CD4-positive, alpha-beta T cell treated with Interleukin-15 for 4 hours (primary cell): Measurements from ENCODE around the gene CDK15.

ENCODE experiments used
- DNase-seq: peaks from one replicate; pipeline ENCODE4 v3.0.0-alpha.2; 2020; ENCODE audit warnings: low spot score

The CDK15 gene

DNA sequence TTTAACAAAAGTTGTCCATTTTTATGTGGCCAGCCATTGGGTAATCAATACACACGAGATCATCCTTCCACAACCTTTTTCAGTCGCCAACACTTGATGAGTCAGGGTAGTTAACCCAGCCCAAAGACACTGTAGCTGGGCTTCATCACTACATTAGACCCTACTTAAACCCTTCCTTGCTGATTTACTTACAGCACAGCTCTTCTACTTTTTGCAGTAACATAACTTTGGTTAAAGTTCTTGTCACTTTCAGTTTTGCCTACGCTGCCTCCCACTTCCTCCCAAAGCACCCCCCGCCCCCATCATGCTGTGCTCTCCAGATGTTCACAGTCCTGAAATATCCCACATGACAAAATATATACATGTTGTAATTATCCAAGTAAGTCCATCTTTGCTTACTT lies 103.6 kb downstream of the CDK15 start:
- no peak for DNase-seq

GRCh38 chr2:201911372-201911771 lies 105.0 kb downstream of the CDK15 start:
- DNase-seq: no peak

DNA sequence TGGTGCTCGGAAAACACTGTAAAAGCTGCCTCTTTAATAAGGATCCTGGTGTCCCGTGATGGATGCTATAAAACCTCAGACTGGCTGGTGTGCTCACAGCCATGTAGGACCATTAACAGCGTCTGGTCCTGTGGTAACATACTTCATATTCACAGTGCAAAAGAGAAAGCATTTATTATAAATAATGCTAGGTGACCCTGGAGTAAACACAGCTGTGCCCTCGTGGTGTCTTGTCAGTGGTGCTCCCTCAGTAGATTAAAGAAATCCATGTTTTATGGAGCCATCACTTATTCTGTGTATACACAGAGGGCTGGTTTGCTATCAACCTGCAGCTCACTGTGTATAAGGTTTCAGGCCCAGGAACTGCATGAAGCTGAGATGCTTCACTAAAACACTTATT lies 106.9 kb downstream of the CDK15 start:
- DNase-seq: no peak

DNA sequence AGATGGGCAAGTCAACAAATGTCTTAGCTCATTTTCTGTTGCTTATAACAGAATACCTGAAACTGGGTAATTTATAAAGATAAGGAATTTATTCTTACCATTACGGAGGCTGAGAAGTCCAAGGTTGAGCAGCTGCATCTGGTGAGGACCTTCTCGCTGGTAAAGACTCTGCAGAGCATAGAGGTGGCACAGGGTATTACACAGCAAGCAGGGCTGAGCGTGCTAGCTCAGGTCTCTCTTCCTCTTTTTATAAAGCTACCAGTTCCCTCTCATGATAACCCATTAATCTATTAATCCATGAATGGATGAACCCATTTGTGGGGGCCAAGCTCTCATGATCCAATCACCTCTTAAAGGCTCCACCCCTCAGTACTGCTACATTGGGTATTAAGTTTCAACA lies 109.1 kb downstream of the CDK15 start:
- DNase-seq: no peak

DNA sequence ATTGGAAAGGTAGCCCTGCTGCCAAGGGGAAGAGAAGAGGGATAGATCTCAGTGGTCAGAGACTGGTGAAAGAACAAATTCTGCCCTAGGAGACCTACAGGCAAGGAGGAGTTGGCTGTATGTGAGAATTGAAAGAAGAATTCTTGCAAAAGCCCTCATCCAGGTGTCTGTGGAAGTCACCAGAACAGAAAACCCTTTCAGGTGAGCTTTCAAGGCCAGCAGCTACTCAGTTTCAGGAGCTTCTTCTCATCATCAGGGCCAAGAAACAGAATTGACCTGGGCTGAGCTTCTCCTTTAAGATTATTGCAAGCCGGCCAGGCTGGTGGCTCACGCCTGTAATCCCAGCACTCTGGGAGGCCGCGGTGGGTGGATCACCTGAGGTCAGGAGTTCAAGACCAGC lies 110.2 kb downstream of the CDK15 start:
- DNase-seq: no peak

GRCh38 chr2:201918616-201919307 lies 112.4 kb downstream of the CDK15 start:
- no peak for DNase-seq

GRCh38 chr2:201919308-201919634 lies 112.9 kb downstream of the CDK15 start:
- DNase-seq: no peak

GRCh38 chr2:201923436-201924328 lies 117.3 kb downstream of the CDK15 start:
- no peak for DNase-seq

DNA sequence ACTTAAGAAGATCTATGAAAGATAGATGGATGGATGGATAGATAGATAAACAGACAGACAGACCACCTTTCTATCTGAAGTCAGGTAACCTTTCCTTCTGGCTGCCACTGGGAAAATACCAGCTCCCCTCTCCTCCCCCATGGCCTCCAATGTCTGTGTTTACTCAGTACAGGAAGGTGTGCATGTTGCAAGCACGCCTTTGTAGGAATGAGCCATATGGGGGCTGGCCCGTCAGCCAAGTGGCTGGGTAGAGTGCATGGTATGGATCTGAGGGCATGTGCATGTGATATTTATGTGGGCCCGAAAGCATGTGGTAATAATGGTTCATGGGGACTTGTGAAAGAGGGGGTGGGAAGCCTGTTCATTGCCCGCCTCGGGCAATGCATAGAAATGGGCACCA lies 118.1 kb downstream of the CDK15 start:
- no peak for DNase-seq

- DNase-seq: no peak
These were observed 118.7 kb downstream of the CDK15 start for GRCh38 chr2:201925056-201925455.

DNA sequence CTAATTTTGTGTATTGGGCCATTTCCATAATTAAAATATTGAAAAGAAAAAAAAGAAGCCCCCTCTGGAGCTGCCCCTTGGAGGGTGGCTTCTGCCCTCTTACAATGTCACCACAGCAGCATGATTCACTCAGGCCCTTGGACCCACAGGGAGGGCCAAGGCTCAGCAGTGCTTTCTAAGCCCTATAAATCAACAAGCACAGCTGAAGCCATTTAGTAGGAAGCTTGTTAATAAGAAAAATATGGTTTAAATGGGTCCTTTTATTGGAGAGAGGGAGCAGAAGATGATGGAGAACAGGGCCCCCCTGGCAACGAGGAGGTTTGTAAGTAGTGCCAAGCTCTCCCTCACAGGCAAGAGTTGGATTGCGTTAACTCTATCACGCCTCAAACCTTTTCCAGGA lies 119.7 kb downstream of the CDK15 start:
- DNase-seq: no peak

- DNase-seq: no peak
These were observed 122.0 kb downstream of the CDK15 start for GRCh38 chr2:201928363-201928762.

DNA sequence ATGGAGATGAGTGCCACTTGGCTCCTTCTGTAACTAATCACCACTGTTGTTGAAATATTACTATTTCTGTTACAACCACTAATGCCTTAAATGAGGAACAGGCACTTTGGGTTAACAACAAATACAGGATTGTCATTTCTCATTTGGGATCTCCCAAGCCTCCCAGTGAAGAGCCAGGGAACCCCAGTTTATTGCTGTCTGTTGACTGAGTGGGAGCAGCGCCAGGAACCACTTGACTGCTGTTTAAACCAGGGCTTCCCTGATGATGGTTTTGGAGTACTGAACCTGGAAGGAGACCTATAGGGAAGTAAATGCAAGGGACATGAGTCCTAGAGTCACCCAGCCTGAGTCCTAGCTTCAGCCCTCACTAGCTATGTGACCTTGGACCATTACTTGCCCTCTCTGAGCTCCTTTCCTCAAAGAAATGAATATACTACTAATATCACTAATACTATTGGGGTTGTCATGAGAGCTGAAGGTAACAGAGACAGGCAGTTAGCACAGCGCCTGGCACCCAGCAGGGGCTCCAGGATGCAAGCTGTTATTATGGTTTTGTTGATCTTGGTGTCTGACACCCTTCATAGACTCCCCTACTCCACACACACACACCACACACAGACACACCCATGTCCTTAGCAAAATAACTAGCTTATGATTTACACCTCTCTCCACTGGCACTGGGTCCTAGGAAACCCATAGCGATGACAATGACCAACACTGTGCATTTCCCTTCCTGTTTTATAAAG lies 123.1 kb downstream of the CDK15 start:
- DNase-seq: no peak

DNA sequence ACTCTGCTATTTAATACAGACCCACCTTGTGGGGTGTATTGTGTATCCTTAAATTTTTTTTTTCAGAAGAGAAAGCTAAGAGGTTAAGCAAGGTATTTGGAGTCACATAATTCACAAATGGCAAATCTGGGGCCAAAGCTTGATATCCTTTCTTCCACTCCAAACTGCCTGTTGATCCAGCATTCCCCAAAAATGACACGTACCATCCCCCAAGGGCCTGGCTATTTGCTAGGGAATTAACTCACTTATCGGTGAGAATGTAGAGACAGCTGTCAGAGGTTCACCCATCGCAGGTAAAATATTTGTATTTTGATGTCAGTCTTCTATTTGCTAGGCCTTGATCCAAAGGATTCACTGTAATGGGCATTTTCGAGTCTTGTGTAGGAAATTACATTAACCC lies 123.7 kb downstream of the CDK15 start:
- no peak for DNase-seq

- no peak for DNase-seq
These were observed 124.5 kb downstream of the CDK15 start for GRCh38 chr2:201930831-201931230.

GRCh38 chr2:201931475-201931874 lies 125.1 kb downstream of the CDK15 start:
- DNase-seq: no peak

- no peak for DNase-seq
These were observed 125.6 kb downstream of the CDK15 start for GRCh38 chr2:201931951-201932350.

- no peak for DNase-seq
These were observed 126.2 kb downstream of the CDK15 start for GRCh38 chr2:201932511-201932910.

GRCh38 chr2:201933792-201934237 lies 127.5 kb downstream of the CDK15 start:
- no peak for DNase-seq

DNA sequence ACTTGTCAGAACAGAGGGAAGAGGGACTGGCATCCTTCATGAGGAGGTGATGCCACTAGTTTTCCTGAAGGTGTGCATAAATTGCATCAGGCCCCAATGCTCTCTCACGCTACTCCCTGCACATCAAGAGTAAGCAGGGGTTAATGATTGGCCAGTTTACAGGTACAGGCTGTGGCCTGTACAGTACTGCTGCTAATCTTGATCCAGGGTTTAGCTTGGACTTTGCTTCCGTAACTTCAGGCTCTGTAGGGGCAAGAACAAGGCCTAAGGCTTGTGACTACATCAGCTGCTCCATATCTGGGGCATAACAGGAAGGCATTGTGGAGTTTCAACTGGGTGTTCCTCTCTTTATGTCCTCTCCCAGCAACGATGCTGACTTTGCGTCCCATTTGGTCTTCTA lies 130.5 kb downstream of the CDK15 start:
- no peak for DNase-seq

- DNase-seq: no peak
These were observed 131.0 kb downstream of the CDK15 start for GRCh38 chr2:201937343-201937742.

- DNase-seq: no peak
These were observed 131.9 kb downstream of the CDK15 start for GRCh38 chr2:201938156-201938775.
